Superior temporal gyrus (tissue), 1 donor: ENCODE results near the gene TTC12.

Source experiments
- DNase-seq: peaks from one replicate; pipeline ENCODE4 v3.0.0-alpha.2; 2016; ENCODE audit errors: extremely low spot score

TTC12 gene

GRCh38 chr11:113314389-113315301, at the start of gene TTC12:
TTC12 (plus strand) TSS chr11:113314583; CDS start chr11:113316258, 1,675 bp downstream.
- DNase-seq: peak; percentile 89

GRCh38 chr11:113265362-113265761, 49.0 kb upstream of the TTC12 start:
- no peak for DNase-seq

GRCh38 chr11:113267493-113267892, 46.9 kb upstream of the TTC12 start:
- peak; percentile 80 for DNase-seq

- DNase-seq: no peak
These were observed 45.3 kb upstream of the TTC12 start for GRCh38 chr11:113269096-113269495.

- DNase-seq: no peak
These were observed 44.7 kb upstream of the TTC12 start for GRCh38 chr11:113269636-113270035.

- DNase-seq: no peak
These were observed 44.3 kb upstream of the TTC12 start for GRCh38 chr11:113270080-113270479.

- DNase-seq: no peak
These were observed 42.7 kb upstream of the TTC12 start for GRCh38 chr11:113271551-113272245.

- no peak for DNase-seq
These were observed 42.1 kb upstream of the TTC12 start for GRCh38 chr11:113272281-113272680.

GRCh38 chr11:113272927-113273615, 41.3 kb upstream of the TTC12 start:
- DNase-seq: no peak

- no peak for DNase-seq
These were observed 40.7 kb upstream of the TTC12 start for GRCh38 chr11:113273720-113274119.

- no peak for DNase-seq
These were observed 39.4 kb upstream of the TTC12 start for GRCh38 chr11:113274713-113275582.

- no peak for DNase-seq
These were observed 38.8 kb upstream of the TTC12 start for GRCh38 chr11:113275602-113276001.

GRCh38 chr11:113276466-113276865, 37.9 kb upstream of the TTC12 start:
- no peak for DNase-seq

- no peak for DNase-seq
These were observed 36.5 kb upstream of the TTC12 start for GRCh38 chr11:113277907-113278306.

- no peak for DNase-seq
These were observed 35.9 kb upstream of the TTC12 start for GRCh38 chr11:113278481-113278880.

- DNase-seq: peak; percentile 67
These were observed 35.5 kb upstream of the TTC12 start for GRCh38 chr11:113278925-113279324.

- no peak for DNase-seq
These were observed 34.8 kb upstream of the TTC12 start for GRCh38 chr11:113279591-113279990.

- DNase-seq: no peak
These were observed 33.2 kb upstream of the TTC12 start for GRCh38 chr11:113281052-113281725.

GRCh38 chr11:113282898-113283437, 31.4 kb upstream of the TTC12 start:
- DNase-seq: no peak

GRCh38 chr11:113283881-113284280, 30.5 kb upstream of the TTC12 start:
- no peak for DNase-seq
